Ishikawa (cell line): ENCODE measurements around the gene FUNDC2.

ENCODE experiments used
- CEBPB ChIP-seq: IDR thresholded peaks from 2 replicates; pipeline ENCODE4 v1.6.1; 2012
- CREB1 ChIP-seq: IDR thresholded peaks from 2 replicates; pipeline ENCODE4 v1.6.1; 2012; ENCODE audit warnings: low read depth
- EGR1 ChIP-seq: IDR thresholded peaks from 2 replicates; pipeline ENCODE4 v1.6.1; 2012
- EP300 ChIP-seq: IDR thresholded peaks from 2 replicates; pipeline ENCODE4 v1.6.1; 2012; ENCODE audit warnings: borderline replicate concordance
- FOXM1 ChIP-seq: IDR thresholded peaks from 2 replicates; pipeline ENCODE4 v1.6.1; 2012; ENCODE audit warnings: low read depth, borderline replicate concordance
- MAX ChIP-seq: IDR thresholded peaks from 2 replicates; pipeline ENCODE4 v1.6.1; 2012
- NFIC ChIP-seq: IDR thresholded peaks from 2 replicates; pipeline ENCODE4 v1.6.1; 2012
- RAD21 ChIP-seq: IDR thresholded peaks from 2 replicates; pipeline ENCODE4 v1.6.1; 2012; ENCODE audit warnings: low read depth
- REST ChIP-seq: IDR thresholded peaks from 2 replicates; pipeline ENCODE4 v1.6.1; 2012; ENCODE audit warnings: low read depth, mild to moderate bottlenecking
- TAF1 ChIP-seq: IDR thresholded peaks from 2 replicates; pipeline ENCODE4 v1.6.1; 2012; ENCODE audit warnings: low read depth, mild to moderate bottlenecking
- TCF12 ChIP-seq: IDR thresholded peaks from 2 replicates; pipeline ENCODE4 v1.6.1; 2012; ENCODE audit warnings: low read depth
- TEAD4 ChIP-seq: IDR thresholded peaks from 2 replicates; pipeline ENCODE4 v1.6.1; 2012
- USF1 ChIP-seq: IDR thresholded peaks from 2 replicates; pipeline ENCODE4 v1.6.1; 2012
- YY1 ChIP-seq: IDR thresholded peaks from 2 replicates; pipeline ENCODE4 v1.6.1; 2012; ENCODE audit warnings: low read depth
- ZBTB7A ChIP-seq: IDR thresholded peaks from 2 replicates; pipeline ENCODE4 v1.6.1; 2012; ENCODE audit warnings: low read depth

FUNDC2 gene

GRCh38 chrX:155046811-155047528 lies 20.3 kb downstream of the FUNDC2 start:
- TF ChIP-seq YY1 = no peak
- TF ChIP-seq EGR1 = no peak

GRCh38 chrX:155048977-155049619 lies 22.5 kb downstream of the FUNDC2 start:
- TF ChIP-seq RAD21 (0 out of 2 replicates have a peak, but pooled peaks have one; percentile 33), ZBTB7A (no peak)

- TF ChIP-seq USF1 (no peak), TAF1 (no peak), EGR1 (no peak), EP300 (no peak), MAX (no peak), TEAD4 (no peak), YY1 (no peak), NFIC (no peak), CREB1 (no peak), TCF12 (no peak), FOXM1 (no peak), CEBPB (no peak), REST (no peak), ZBTB7A (no peak), RAD21 (no peak)
These were observed 26.3 kb downstream of the FUNDC2 start for GRCh38 chrX:155052738-155053498.

GRCh38 chrX:155053656-155054055 lies 27.0 kb downstream of the FUNDC2 start:
- TF ChIP-seq TAF1 (no peak), CREB1 (no peak)

GRCh38 chrX:155054255-155054654 lies 27.6 kb downstream of the FUNDC2 start:
- TF ChIP-seq TAF1 = no peak
- TF ChIP-seq EP300 = no peak
- no peak for TF ChIP-seq FOXM1
- TF ChIP-seq REST = no peak
- no peak for TF ChIP-seq TEAD4
- no peak for TF ChIP-seq MAX
- TF ChIP-seq ZBTB7A = no peak
- TF ChIP-seq EGR1 = no peak
- no peak for TF ChIP-seq RAD21
- TF ChIP-seq YY1 = no peak

GRCh38 chrX:155055494-155055893 lies 28.9 kb downstream of the FUNDC2 start:
- TF ChIP-seq YY1 (no peak), NFIC (no peak), MAX (no peak)

- TF ChIP-seq USF1 (no peak), YY1 (no peak), EGR1 (no peak), EP300 (no peak), TAF1 (no peak), MAX (no peak), CREB1 (no peak), TEAD4 (no peak), NFIC (no peak), TCF12 (no peak), FOXM1 (no peak), REST (no peak)
These were observed 29.8 kb downstream of the FUNDC2 start for GRCh38 chrX:155056471-155056870.
